Stimulated activated CD8-positive, alpha-beta memory T cell treated with anti-CD3 and anti-CD28 coated beads, Interleukin-7, amount 100 ng/mL, for 24 hours (primary cell): Measurements from ENCODE around the gene KIF16B.

ENCODE experiments used
- DNase-seq: peaks from one replicate; pipeline ENCODE4 v3.0.0-alpha.2; 2020; ENCODE audit warnings: low read depth

The KIF16B gene

GRCh38 chr20:16432466-16433292 lies 140.6 kb downstream of the KIF16B start:
- DNase-seq, result no peak

- DNase-seq, result no peak
Measured at GRCh38 chr20:16428112-16428511, 145.1 kb downstream of the KIF16B start.

GRCh38 chr20:16427571-16427970 lies 145.7 kb downstream of the KIF16B start:
- DNase-seq, result no peak

DNA sequence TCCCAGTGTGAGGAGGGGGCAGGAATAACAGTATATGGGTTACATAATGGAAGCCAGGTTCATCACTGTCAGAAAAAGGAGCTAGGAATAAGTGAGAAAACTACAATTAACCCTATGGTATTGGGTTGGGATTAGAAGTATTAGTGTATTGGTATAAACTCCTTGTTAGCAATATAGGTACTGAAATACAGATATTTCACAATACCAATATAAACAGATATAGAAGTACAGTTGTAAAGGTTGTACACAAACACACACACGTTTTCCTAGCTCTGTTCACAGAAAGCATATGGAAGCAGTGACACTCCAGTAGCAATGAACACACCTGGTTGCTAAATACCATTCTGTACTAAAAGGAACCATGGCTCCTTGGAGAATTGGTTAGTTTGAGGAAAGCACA lies 148.5 kb downstream of the KIF16B start:
- no peak for DNase-seq

GRCh38 chr20:16423311-16424212 lies 149.7 kb downstream of the KIF16B start:
- no peak for DNase-seq

GRCh38 chr20:16419138-16419715 lies 154.0 kb downstream of the KIF16B start:
- no peak for DNase-seq

- DNase-seq, result no peak
Measured at GRCh38 chr20:16418616-16419015, 154.6 kb downstream of the KIF16B start.

- no peak for DNase-seq
Measured at GRCh38 chr20:16417001-16417400, 156.2 kb downstream of the KIF16B start.

GRCh38 chr20:16415071-16416053 lies 157.9 kb downstream of the KIF16B start:
- no peak for DNase-seq

DNA sequence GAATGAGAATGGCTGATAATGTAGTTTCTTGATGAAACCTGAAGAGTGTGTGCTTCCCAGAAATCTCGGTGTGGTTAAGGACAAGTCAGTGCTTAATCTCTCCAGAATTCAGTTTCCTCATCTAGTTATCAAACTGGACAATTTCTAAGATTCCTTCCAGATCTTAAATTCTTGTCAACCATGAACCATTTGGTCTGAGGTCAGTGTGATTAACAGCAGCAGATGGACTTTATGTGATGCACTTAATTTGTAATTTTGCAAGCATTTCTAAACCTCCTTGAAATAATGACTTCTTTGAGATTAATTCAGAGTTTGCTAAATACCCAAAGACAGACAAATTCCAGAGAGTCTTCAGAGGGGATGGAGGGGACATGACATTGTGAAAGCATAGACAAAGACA lies 160.3 kb downstream of the KIF16B start:
- DNase-seq, result no peak

- no peak for DNase-seq
Measured at GRCh38 chr20:16411361-16411760, 161.9 kb downstream of the KIF16B start.

GRCh38 chr20:16410626-16411025 lies 162.6 kb downstream of the KIF16B start:
- DNase-seq, result no peak

DNA sequence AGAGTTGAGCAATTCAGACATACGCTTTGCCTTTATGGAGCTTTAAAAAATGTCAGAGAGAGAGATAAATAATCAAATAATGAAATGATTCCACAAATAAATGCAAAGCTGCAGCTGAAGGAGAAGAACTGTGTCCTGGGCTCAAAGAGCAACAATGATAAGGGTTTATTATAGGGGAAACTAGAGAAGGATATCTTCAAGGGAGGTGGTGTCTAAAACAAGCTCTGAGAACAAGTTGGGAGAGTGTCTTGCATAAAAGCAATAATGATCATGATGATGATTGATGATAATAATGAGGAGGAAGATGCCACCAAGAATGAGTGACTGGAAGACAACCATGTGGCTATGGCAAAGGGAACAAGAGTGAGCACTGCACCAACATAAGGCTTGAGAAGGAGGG lies 164.3 kb downstream of the KIF16B start:
- DNase-seq, result no peak

DNA sequence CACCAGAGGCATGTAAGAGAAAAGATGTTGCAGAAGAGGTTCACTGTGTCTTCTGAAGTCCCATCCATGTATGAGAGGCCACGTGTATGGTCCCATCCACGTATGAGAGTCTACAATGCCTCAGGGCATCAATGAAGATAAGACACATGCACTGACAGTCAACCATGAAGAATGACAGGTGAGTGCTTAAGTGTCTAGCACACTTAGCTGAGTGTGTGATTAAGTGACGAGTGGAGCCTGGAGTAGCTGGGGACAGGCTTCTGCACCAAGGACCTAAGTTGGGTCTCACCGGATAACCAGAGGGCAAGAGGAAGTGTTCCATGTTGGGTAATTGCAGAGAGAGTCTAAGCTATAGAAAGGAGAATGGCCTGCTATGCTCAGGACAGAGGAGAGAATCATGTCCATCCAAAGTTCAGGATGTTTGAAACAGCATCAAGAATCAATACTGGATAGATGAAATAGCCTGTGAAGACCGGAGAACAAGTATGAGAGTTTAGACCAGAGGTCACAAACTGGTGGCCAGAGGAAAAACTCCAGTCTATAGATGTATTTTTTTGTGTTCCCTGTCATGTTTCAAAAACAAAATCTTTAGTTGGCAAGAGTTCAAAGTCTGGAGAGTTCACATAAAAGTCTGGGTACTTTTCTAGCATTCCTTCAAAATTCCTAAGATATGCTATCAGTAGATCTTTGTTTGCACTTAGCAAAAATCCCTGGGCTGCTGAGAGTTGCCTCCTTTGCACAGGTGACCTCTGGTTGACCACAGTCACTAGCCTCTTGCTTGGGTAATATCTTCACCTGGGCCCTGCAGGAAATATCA lies 165.8 kb downstream of the KIF16B start:
- DNase-seq, result no peak

GRCh38 chr20:16405254-16405653 lies 168.0 kb downstream of the KIF16B start:
- DNase-seq, result no peak

- no peak for DNase-seq
Measured at GRCh38 chr20:16404640-16405039, 168.6 kb downstream of the KIF16B start.

DNA sequence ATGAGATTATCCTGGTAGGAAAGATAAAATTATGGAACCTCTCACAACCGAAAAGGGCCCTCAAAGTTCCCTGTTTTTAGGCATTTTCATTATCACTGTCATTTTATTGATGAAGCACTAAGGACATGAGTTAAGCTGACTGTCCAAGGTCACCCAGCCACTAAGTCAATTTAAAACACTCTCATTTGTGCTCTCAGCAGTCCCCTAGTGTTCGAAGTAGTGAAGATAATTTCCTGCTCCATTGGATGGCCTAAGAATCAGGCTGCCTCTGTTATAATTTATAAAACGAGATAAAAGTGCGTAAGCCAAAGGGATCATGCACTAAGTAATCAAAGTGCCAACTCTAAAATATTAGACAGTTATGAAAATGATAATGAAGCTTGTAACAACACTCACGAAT lies 169.1 kb downstream of the KIF16B start:
- no peak for DNase-seq

DNA sequence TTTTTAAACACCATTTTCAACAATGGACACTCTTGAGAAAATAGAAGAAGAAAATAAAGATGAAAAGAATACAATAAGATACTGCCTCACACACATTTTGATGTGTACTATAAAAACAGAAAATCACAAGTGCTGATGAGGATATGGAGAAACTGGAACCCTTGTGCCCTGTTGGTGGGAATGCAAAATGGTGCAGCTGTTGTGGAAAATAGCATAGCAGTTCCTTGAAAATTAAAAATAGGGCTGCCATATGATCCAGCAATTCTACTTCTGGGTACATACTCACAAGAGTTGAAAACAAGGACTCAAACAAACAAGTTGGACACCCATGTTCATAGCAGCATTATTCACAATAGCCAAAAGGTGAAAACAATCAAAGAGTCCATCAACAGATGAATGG lies 173.0 kb downstream of the KIF16B start:
- DNase-seq, result no peak

GRCh38 chr20:16399801-16400200 lies 173.4 kb downstream of the KIF16B start:
- DNase-seq, result no peak

DNA sequence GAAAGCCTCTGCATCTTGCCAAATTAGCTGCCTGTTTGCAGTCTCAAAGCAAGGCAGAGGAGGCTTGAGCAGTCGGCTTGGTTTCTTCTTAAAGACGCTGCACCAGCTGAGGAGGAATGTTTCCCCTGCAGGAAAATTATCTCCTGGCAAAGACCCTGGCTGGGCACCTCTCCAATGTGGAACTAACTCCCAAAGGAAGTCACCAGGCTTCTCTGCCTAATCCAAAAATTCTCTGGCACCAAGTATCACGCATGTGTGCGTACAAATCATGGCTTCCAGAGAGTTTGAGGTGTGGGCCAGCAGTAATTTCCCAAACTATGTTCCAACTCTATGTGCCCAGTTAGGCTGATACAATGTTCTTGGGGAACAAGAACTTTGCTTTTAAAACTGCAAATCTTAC lies 176.2 kb downstream of the KIF16B start:
- DNase-seq, result no peak

- DNase-seq, result no peak
Measured at GRCh38 chr20:16395366-16395765, 177.9 kb downstream of the KIF16B start.
